ENCODE measurements around the gene TSHZ1. TPM values are rescaled to one million over a fixed set of nuclear protein-coding genes. Genes with fewer than 3 reads are reported as not detected.

Gene TSHZ1
- total RNA-seq, 1 experiment from 2014 or later: 5.6 TPM

DNA sequence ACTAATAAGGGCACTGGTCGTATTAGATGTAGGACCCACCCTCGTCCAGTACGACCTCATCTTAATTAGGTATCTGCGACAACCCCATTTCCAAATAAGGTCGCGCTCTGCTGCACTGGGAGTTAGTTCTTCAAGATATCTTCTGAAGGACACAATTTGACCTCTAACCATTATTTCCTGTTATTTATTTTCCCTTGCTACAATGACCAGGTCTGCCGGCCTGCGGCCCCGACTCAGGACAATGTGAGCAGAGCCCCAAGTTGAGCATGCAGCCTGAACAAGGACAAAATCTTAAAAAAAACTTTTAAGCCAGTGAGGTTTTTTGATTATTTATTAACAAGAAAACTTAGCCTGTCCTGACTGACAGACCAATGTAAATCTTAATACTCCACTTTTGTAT is 109.3 kb downstream of the TSHZ1 start:
- H3K9me3 ChIP-seq (ENCODE audit: low read length): no peaks in the 10 kb centered on the region
- H3K9me2 ChIP-seq (replicated peaks; ENCODE audit: low read length): no peaks in the 10 kb centered on the region
- no peaks in the 10 kb centered on the region for H3F3A ChIP-seq (ENCODE audit: low read length, unreplicated experiment)
- CTCF ChIA-PET: no interaction called here
- no peaks in the 10 kb centered on the region for H3K27me3 ChIP-seq (ENCODE audit: low read length)
- H4K20me1 ChIP-seq (ENCODE audit: low read length): no peaks in the 10 kb centered on the region
- H3K27ac ChIP-seq (ENCODE audit: low read length): no peak overlapping the region
- no peaks in the 10 kb centered on the region for H3K4me1 ChIP-seq (ENCODE audit: insufficient read depth, low read length)
- no peak overlapping the region for H3K4me2 ChIP-seq (ENCODE audit: low read length)
- no peaks in the 10 kb centered on the region for H3K36me3 ChIP-seq (ENCODE audit: low read depth, low read length)
- H3K79me2 ChIP-seq (ENCODE audit: low read length): no peaks in the 10 kb centered on the region
- intact Hi-C loops (cut with micrococcal nuclease): loop anchor here (10.0 kb wide), 1 partner anchor 155 kb away; no protein-coding TSS in a partner anchor
- TF ChIP-seq, protein P1, sequence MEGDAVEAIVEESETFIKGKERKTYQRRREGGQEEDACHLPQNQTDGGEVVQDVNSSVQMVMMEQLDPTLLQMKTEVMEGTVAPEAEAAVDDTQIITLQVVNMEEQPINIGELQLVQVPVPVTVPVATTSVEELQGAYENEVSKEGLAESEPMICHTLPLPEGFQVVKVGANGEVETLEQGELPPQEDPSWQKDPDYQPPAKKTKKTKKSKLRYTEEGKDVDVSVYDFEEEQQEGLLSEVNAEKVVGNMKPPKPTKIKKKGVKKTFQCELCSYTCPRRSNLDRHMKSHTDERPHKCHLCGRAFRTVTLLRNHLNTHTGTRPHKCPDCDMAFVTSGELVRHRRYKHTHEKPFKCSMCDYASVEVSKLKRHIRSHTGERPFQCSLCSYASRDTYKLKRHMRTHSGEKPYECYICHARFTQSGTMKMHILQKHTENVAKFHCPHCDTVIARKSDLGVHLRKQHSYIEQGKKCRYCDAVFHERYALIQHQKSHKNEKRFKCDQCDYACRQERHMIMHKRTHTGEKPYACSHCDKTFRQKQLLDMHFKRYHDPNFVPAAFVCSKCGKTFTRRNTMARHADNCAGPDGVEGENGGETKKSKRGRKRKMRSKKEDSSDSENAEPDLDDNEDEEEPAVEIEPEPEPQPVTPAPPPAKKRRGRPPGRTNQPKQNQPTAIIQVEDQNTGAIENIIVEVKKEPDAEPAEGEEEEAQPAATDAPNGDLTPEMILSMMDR (conservative IDR thresholded peaks at IDR 0.05; ENCODE audit: low read depth, low read length): no peak
- TF ChIP-seq EZH2 (IDR thresholded peaks at IDR 0.05; ENCODE audit: low read length, unreplicated experiment): no peak
- POLR2A ChIA-PET (ENCODE audit: unreplicated experiment): no interaction called here
- no peak overlapping the region for H3K9ac ChIP-seq (ENCODE audit: low read length)
- no peak overlapping the region for H3K4me3 ChIP-seq (ENCODE audit: low read length)
- no peak overlapping the region for H2AFZ ChIP-seq (ENCODE audit: low read length)
- DNase-seq (no peak), ATAC-seq (no peak)
- no TSS peak for BruUV-seq (replicated peaks)

DNA sequence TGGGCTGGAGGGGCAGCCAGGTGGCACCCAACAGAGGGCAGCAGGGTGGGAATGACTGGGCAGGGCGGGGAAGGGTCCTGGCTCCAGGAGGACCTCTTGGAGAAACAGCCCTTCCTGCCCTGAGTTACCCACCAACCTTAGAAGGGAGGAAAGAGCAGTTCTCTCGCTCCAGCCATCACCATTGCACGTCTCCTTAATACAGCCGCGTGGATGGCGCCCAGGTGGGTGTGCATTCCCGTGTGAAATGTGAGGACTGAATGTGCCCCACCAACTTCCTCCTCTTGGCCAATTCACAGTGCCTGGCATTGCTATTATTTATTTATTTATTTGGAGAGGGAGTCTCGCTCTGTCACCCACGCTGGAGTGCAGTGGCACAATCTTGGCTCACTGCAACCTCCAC is 109.9 kb downstream of the TSHZ1 start:
- ChIA-PET CTCF (no interaction called here), POLR2A (ENCODE audit: unreplicated experiment) (no interaction called here)
- Histone ChIP-seq H3K4me3 (ENCODE audit: low read length) (no peak overlapping the region), H3K79me2 (ENCODE audit: low read length) (no peaks in the 10 kb centered on the region), H4K20me1 (ENCODE audit: low read length) (no peaks in the 10 kb centered on the region), H2AFZ (ENCODE audit: low read length) (no peak overlapping the region), H3K36me3 (ENCODE audit: low read depth, low read length) (no peaks in the 10 kb centered on the region), H3K9me2 (replicated peaks; ENCODE audit: low read length) (no peaks in the 10 kb centered on the region), H3K27me3 (ENCODE audit: low read length) (no peaks in the 10 kb centered on the region), H3K4me1 (ENCODE audit: insufficient read depth, low read length) (no peaks in the 10 kb centered on the region), H3K27ac (ENCODE audit: low read length) (no peak overlapping the region), H3K9me3 (ENCODE audit: low read length) (no peaks in the 10 kb centered on the region), H3K9ac (ENCODE audit: low read length) (no peak overlapping the region), H3K4me2 (ENCODE audit: low read length) (no peak overlapping the region), H3F3A (ENCODE audit: low read length, unreplicated experiment) (no peaks in the 10 kb centered on the region)
- no TSS peak for BruUV-seq (replicated peaks)
- no peak for DNase-seq
- TF ChIP-seq EZH2 (IDR thresholded peaks at IDR 0.05; ENCODE audit: low read length, unreplicated experiment) (no peak), EZH2phosphoT487 (IDR thresholded peaks at IDR 0.05; ENCODE audit: borderline replicate concordance, low read length) (no peak)
- TF ChIP-seq, protein P1 (conservative IDR thresholded peaks at IDR 0.05; ENCODE audit: low read depth, low read length): no peak
- intact Hi-C loops (cut with micrococcal nuclease): no loop called here
- ATAC-seq: no peak

DNA sequence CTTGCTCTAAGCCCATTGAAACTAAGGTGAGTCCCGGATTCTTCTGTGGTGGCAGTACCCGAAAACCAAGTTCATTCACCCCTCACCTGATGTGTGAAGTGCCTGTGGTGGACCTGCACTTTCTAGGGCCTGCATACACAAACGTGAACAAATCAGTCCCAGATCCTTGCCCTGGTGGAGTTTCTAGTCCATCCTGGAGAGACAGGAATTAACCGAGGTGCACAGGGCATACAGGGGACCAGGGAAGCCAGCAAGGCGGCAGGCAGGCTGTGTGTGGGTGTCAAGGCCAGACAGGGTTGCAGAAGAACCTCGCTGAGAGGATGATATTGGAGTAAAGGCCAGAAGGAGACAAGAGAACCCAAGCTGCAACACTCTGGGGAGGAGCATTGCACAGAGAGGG is 110.8 kb downstream of the TSHZ1 start:
- H3K4me1 ChIP-seq (ENCODE audit: insufficient read depth, low read length): no peaks in the 10 kb centered on the region
- no peaks in the 10 kb centered on the region for H3F3A ChIP-seq (ENCODE audit: low read length, unreplicated experiment)
- ChIA-PET POLR2A (ENCODE audit: unreplicated experiment) (no interaction called here), CTCF (no interaction called here)
- no peaks in the 10 kb centered on the region for H3K9me2 ChIP-seq (replicated peaks; ENCODE audit: low read length)
- no TSS peak for BruUV-seq (replicated peaks)
- ATAC-seq: no peak
- DNase-seq: no peak
- no peaks in the 10 kb centered on the region for H3K79me2 ChIP-seq (ENCODE audit: low read length)
- H2AFZ ChIP-seq (ENCODE audit: low read length): no peak overlapping the region
- intact Hi-C loops (cut with micrococcal nuclease): no loop called here
- H3K9me3 ChIP-seq (ENCODE audit: low read length): 0 out of 2 replicates have a peak, but pooled peaks cover 4% of the 10 kb centered on the region
- no peaks in the 10 kb centered on the region for H4K20me1 ChIP-seq (ENCODE audit: low read length)
- no peaks in the 10 kb centered on the region for H3K36me3 ChIP-seq (ENCODE audit: low read depth, low read length)
- H3K9ac ChIP-seq (ENCODE audit: low read length): no peak overlapping the region
- no peak overlapping the region for H3K27ac ChIP-seq (ENCODE audit: low read length)
- no peak overlapping the region for H3K4me2 ChIP-seq (ENCODE audit: low read length)
- TF ChIP-seq EZH2phosphoT487 (IDR thresholded peaks at IDR 0.05; ENCODE audit: borderline replicate concordance, low read length) (no peak), EZH2 (IDR thresholded peaks at IDR 0.05; ENCODE audit: low read length, unreplicated experiment) (no peak)
- TF ChIP-seq, protein P1 (conservative IDR thresholded peaks at IDR 0.05; ENCODE audit: low read depth, low read length): no peak
- H3K27me3 ChIP-seq (ENCODE audit: low read length): no peaks in the 10 kb centered on the region
- no peak overlapping the region for H3K4me3 ChIP-seq (ENCODE audit: low read length)

Measured in PC-3 (cell line).